Activated naive CD4-positive, alpha-beta T cell treated with anti-CD3 and anti-CD28 coated beads, Interleukin-2, amount 10 ng/mL, durations not matched to agents 7 days and 5 days (primary cell): Measurements from ENCODE around the gene RSPO3.
"Not testable (repeated sequence)": the region's sequence is repeated elsewhere in the genome, so short reads cannot be mapped to it uniquely, and the experiment has no call there.

Experiments
- CTCF ChIA-PET: fragments of 350-600 bp; sonication (Branson Sonifier 250); formaldehyde crosslinking; loops from one replicate; lab custom pipeline; 2021; ENCODE audit warnings: antibody characterized with exemption; lab: Charles Lee
- DNase-seq: peaks from one replicate; pipeline ENCODE4 v3.0.0-alpha.2; 2020
- H3K27ac Mint-ChIP-seq: one replicate; pipeline ENCODE4 v1.8.0; 2021; ENCODE audit warnings: mild to moderate bottlenecking, moderate library complexity, mixed read lengths
- H3K27me3 Mint-ChIP-seq: one replicate; pipeline ENCODE4 v1.8.0; 2021; ENCODE audit warnings: mild to moderate bottlenecking, mixed read lengths
- H3K36me3 Mint-ChIP-seq: one replicate; pipeline ENCODE4 v1.8.0; 2021; ENCODE audit warnings: mixed read lengths
- H3K4me1 Mint-ChIP-seq: one replicate; pipeline ENCODE4 v1.8.0; 2021; ENCODE audit warnings: mixed read lengths
- H3K4me3 Mint-ChIP-seq: one replicate; pipeline ENCODE4 v1.8.0; 2021; ENCODE audit warnings: mild to moderate bottlenecking, moderate library complexity, mixed read lengths
- H3K9me3 Mint-ChIP-seq: one replicate; pipeline ENCODE4 v1.8.0; 2021; ENCODE audit warnings: mixed read lengths

RSPO3 gene

GRCh38 chr6:127212376-127212775, 93.9 kb downstream of the RSPO3 start:
- Mint-ChIP-seq H3K4me3 (no peak overlapping the region), H3K27me3 (peaks cover 12% of the 10 kb centered on the region), H3K27ac (no peak overlapping the region), H3K9me3 (no peaks in the 10 kb centered on the region), H3K4me1 (no peaks in the 10 kb centered on the region), H3K36me3 (no peaks in the 10 kb centered on the region)
- CTCF ChIA-PET: no interaction called here
- DNase-seq: no peak

GRCh38 chr6:127214032-127214431, 95.6 kb downstream of the RSPO3 start:
- DNase-seq, H3K4me3 Mint-ChIP-seq, H3K27ac Mint-ChIP-seq, CTCF ChIA-PET, H3K9me3 Mint-ChIP-seq, H3K36me3 Mint-ChIP-seq, H3K27me3 Mint-ChIP-seq, H3K4me1 Mint-ChIP-seq: not testable (repeated sequence)

- H3K4me3 Mint-ChIP-seq, CTCF ChIA-PET, H3K36me3 Mint-ChIP-seq, DNase-seq, H3K9me3 Mint-ChIP-seq, H3K4me1 Mint-ChIP-seq, H3K27ac Mint-ChIP-seq, H3K27me3 Mint-ChIP-seq: not testable (repeated sequence)
Measured at GRCh38 chr6:127214531-127214930, 96.1 kb downstream of the RSPO3 start.

- H3K4me1 Mint-ChIP-seq: no peaks in the 10 kb centered on the region
- H3K27me3 Mint-ChIP-seq: peaks cover 3% of the 10 kb centered on the region
- H3K4me3 Mint-ChIP-seq: no peak overlapping the region
- H3K9me3 Mint-ChIP-seq: no peaks in the 10 kb centered on the region
- no peaks in the 10 kb centered on the region for H3K36me3 Mint-ChIP-seq
- H3K27ac Mint-ChIP-seq: no peak overlapping the region
- CTCF ChIA-PET: no interaction called here
- DNase-seq: no peak
Measured at GRCh38 chr6:127215931-127216330, 97.5 kb downstream of the RSPO3 start.

- H3K4me1 Mint-ChIP-seq: no peaks in the 10 kb centered on the region
- CTCF ChIA-PET: interaction anchor here (0.6 kb wide), 1 partner anchor 1839 kb away, joined by 4 read pairs; no protein-coding TSS in a partner anchor
Measured at GRCh38 chr6:127216810-127217789, 98.6 kb downstream of the RSPO3 start.

GRCh38 chr6:127219869-127220268, 101.4 kb downstream of the RSPO3 start:
- Mint-ChIP-seq H3K36me3 (no peaks in the 10 kb centered on the region), H3K27me3 (no peaks in the 10 kb centered on the region), H3K4me1 (no peaks in the 10 kb centered on the region), H3K27ac (no peak overlapping the region), H3K4me3 (no peak overlapping the region), H3K9me3 (no peaks in the 10 kb centered on the region)
- CTCF ChIA-PET: no interaction called here
- DNase-seq: no peak

More at GRCh38 chr6:127216810-127217789, 98.6 kb downstream of the RSPO3 start:
- no peak overlapping the region for H3K27ac Mint-ChIP-seq
- H3K36me3 Mint-ChIP-seq: no peaks in the 10 kb centered on the region
- H3K4me3 Mint-ChIP-seq: no peak overlapping the region
- H3K27me3 Mint-ChIP-seq: peaks cover 3% of the 10 kb centered on the region
- no peaks in the 10 kb centered on the region for H3K9me3 Mint-ChIP-seq
- no peak for DNase-seq

GRCh38 chr6:127221201-127221600, 102.7 kb downstream of the RSPO3 start:
- no peaks in the 10 kb centered on the region for H3K36me3 Mint-ChIP-seq
- H3K9me3 Mint-ChIP-seq: no peaks in the 10 kb centered on the region
- H3K4me1 Mint-ChIP-seq: no peaks in the 10 kb centered on the region
- no peak overlapping the region for H3K4me3 Mint-ChIP-seq
- H3K27me3 Mint-ChIP-seq: no peaks in the 10 kb centered on the region
- H3K27ac Mint-ChIP-seq: no peak overlapping the region
- DNase-seq: no peak
- CTCF ChIA-PET: no interaction called here

GRCh38 chr6:127222418-127222817, 103.9 kb downstream of the RSPO3 start:
- Mint-ChIP-seq H3K9me3 (no peaks in the 10 kb centered on the region), H3K27me3 (no peaks in the 10 kb centered on the region)
- CTCF ChIA-PET: no interaction called here

GRCh38 chr6:127225497-127225896, 107.0 kb downstream of the RSPO3 start:
- H3K36me3 Mint-ChIP-seq: no peaks in the 10 kb centered on the region
- no peak overlapping the region for H3K4me3 Mint-ChIP-seq
- CTCF ChIA-PET: no interaction called here
- no peak for DNase-seq
- no peak overlapping the region for H3K27ac Mint-ChIP-seq
- H3K4me1 Mint-ChIP-seq: no peaks in the 10 kb centered on the region
- no peaks in the 10 kb centered on the region for H3K27me3 Mint-ChIP-seq
- H3K9me3 Mint-ChIP-seq: no peaks in the 10 kb centered on the region

More at GRCh38 chr6:127222418-127222817, 103.9 kb downstream of the RSPO3 start:
- Mint-ChIP-seq H3K4me1 (no peaks in the 10 kb centered on the region), H3K36me3 (no peaks in the 10 kb centered on the region), H3K27ac (no peak overlapping the region), H3K4me3 (no peak overlapping the region)
- no peak for DNase-seq

GRCh38 chr6:127233819-127234218, 115.3 kb downstream of the RSPO3 start:
- H3K36me3 Mint-ChIP-seq, DNase-seq, H3K4me3 Mint-ChIP-seq, H3K27ac Mint-ChIP-seq, H3K27me3 Mint-ChIP-seq, H3K9me3 Mint-ChIP-seq, CTCF ChIA-PET, H3K4me1 Mint-ChIP-seq: not testable (repeated sequence)

GRCh38 chr6:127243501-127243900, 125.0 kb downstream of the RSPO3 start:
- H3K9me3 Mint-ChIP-seq: no peaks in the 10 kb centered on the region
- no peaks in the 10 kb centered on the region for H3K4me1 Mint-ChIP-seq
- CTCF ChIA-PET: no interaction called here
- no peak overlapping the region for H3K27ac Mint-ChIP-seq
- DNase-seq: no peak
- no peak overlapping the region for H3K4me3 Mint-ChIP-seq
- H3K36me3 Mint-ChIP-seq: no peaks in the 10 kb centered on the region
- H3K27me3 Mint-ChIP-seq: peaks cover 6% of the 10 kb centered on the region
